ENCODE results near the gene LRRC31.

Gene LRRC31

DNA sequence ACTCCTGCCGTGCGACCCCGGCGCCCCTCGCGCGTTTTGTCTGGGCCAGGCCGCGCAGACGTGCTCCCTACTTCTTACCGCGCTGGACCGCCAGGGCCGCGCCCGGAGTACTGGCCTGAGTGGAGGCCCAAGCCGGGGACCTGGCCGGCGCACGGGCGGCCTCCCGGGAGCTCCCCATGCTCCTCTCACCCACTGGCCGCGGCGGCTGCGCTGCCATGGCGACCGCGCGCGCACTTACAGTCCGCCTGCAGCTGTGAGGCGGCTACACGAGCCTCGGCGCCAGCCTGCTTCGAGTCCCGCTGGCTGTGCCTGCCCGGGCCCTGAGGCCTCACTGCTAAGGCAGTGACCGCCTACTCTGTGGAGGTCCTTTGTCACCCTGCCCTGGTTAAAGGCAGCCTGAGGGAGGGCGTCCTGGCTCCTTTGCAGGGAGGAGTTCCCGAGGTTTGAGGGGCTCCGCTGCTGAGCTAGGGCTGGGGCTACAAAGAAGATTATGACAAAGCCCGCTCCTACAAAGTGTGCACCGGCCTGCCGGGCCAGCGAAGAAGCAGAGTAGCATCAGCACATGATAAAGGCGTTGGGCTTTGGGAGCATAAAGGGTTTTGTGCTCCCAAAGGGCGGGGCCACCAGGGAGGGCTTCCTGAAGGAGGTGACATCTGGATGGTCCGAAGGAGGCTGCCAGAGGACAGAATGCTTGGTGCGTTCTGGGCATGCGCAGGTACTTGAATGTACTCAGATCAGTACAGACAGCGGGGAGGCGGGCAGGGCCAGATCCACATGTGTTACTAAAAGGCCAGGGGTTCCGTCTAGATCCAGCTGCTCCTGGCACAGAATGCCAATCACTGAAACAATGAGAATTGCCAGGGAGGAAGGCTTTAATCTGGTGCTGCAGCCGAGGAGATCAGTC is 57.2 kb downstream of the LRRC31 start, which contains the start of the genes LRRC34 and LRRIQ4:
Gene LRRC34, minus strand, starts transcription at position 573 of the 904 bp plus-strand sequence. Its CDS starts 356 bp downstream, at position 217.
Gene LRRIQ4, plus strand, starts transcription at position 539 of the 904 bp plus-strand sequence. CDS start 9,052 bp downstream, outside the sequence.
- H3K27me3 ChIP-seq (ENCODE audit: low read depth, low read length) = no peaks in the 10 kb centered on the region
- H3K4me1 ChIP-seq (ENCODE audit: control insufficient read depth in 1 of 2, insufficient read depth in 2 of 2, low read length in 2 of 2) = peaks cover 0 to 20% of the 10 kb centered on the region in 2 donors
- H3K9me3 ChIP-seq (ENCODE audit: control insufficient read depth in 1 of 2, low read length in 2 of 2) = peaks cover 0 to 5% of the 10 kb centered on the region in 2 donors
- H3K36me3 ChIP-seq (ENCODE audit: control insufficient read depth in 1 of 2, insufficient read depth in 2 of 2, low read length in 2 of 2) = no peaks in the 10 kb centered on the region
- peak within 1 kb of the TSS; percentile 66 to 86 for H3K4me3 ChIP-seq (ENCODE audit: low read depth in 1 of 2, low read length in 2 of 2)
- peak within 1 kb of the TSS; percentile 19 for H3K27ac ChIP-seq (ENCODE audit: low read length)

DNA sequence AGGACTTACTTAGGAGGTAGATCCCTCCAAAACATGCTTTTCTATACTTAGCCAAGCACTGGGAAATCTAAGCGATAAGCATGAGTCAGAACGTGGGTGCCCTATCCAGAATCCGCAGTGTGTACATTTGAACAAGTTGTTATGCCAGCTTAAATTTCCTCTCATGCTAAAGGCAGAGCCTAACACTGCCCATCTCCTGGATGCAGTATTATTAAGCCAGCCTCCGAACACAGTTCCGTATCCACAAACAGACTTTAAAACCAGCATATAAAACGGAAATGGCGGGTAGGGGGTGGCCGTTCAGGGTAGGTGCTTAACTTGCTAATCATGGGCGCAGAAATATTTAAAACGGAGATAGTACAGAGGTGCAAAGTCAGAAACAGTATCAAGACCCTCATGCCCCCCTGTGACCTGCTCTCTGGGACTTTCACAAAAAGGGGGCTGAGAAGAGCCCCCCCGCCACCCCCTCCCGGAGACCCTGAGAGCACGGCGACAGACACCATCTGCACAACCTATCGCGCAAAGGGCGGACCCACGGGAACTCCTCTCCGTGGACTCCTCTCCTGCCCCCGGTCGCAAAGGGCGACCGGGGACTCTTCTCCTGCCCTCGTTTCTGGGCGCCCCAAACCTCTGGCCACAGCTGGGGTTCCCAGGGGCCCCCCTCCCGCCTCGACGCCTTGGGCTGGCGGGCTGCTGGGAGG is 58.0 kb downstream of the LRRC31 start:
- Histone ChIP-seq H3K36me3 (ENCODE audit: control insufficient read depth in 1 of 2, insufficient read depth in 2 of 2, low read length in 2 of 2) (no peaks in the 10 kb centered on the region), H3K4me3 (ENCODE audit: low read depth in 1 of 2, low read length in 2 of 2) (peak overlapping the region; percentile 66 to 86), H3K27me3 (ENCODE audit: low read depth, low read length) (no peaks in the 10 kb centered on the region), H3K9me3 (ENCODE audit: control insufficient read depth in 1 of 2, low read length in 2 of 2) (peaks cover 0 to 5% of the 10 kb centered on the region in 2 donors), H3K27ac (ENCODE audit: low read length) (peak overlapping the region; percentile 19), H3K4me1 (ENCODE audit: control insufficient read depth in 1 of 2, insufficient read depth in 2 of 2, low read length in 2 of 2) (peaks cover 0 to 20% of the 10 kb centered on the region in 2 donors)

DNA sequence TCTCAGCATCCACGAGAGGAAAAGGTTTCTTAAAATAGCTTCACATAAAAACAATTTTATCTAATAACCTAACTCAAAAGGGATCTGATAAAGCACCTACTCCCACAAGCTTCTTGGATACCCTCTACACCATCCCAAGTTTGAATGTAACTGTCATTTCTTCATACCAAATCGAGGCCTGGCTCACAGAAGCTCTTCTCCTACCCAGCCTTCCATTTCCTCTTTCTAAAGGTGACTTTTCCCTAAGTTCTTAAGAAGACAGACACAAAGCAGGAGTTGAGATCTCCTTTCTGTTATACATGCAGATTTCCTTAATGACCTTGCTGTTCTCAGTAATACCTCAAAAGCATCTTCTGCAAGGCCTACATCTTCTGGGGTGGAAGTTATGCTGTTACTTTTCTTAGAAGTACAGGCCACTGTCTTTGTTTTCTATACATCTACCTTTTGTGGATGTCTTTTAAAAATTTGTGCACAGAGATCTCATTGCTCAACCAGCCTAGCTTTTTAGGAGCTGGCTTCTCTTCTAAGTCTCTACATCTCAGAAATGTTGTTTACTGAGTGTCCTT is 60.4 kb downstream of the LRRC31 start:
- Histone ChIP-seq H3K9me3 (ENCODE audit: control insufficient read depth in 1 of 2, low read length in 2 of 2) (no peaks in the 10 kb centered on the region), H3K4me1 (ENCODE audit: control insufficient read depth in 1 of 2, insufficient read depth in 2 of 2, low read length in 2 of 2) (peaks cover 0 to 20% of the 10 kb centered on the region in 2 donors), H3K27ac (ENCODE audit: low read length) (no peak overlapping the region)

DNA sequence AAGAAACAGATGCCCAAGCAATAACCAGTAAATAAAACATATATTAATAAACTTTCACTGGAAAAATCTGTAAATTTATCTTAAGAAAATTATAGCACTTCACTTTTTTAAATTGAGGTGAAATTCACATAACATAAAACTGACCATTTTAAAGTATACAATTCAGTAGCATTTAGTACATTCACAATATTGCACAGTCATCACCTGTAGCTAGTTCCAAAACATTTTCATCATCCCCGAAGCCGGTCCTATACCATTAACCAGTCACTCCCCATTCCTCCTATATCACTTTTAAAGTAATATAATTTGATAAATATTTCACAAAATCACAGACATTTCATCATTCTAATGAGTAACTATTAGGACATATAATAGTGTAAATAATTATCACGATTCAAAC is 65.1 kb downstream of the LRRC31 start:
- Histone ChIP-seq H3K9me3 (ENCODE audit: control insufficient read depth in 1 of 2, low read length in 2 of 2) (no peaks in the 10 kb centered on the region), H3K4me1 (ENCODE audit: control insufficient read depth in 1 of 2, insufficient read depth in 2 of 2, low read length in 2 of 2) (no peaks in the 10 kb centered on the region), H3K4me3 (ENCODE audit: low read depth in 1 of 2, low read length in 2 of 2) (no peak overlapping the region), H3K36me3 (ENCODE audit: control insufficient read depth in 1 of 2, insufficient read depth in 2 of 2, low read length in 2 of 2) (peaks cover 0 to 3% of the 10 kb centered on the region in 2 donors), H3K27me3 (ENCODE audit: low read depth, low read length) (no peaks in the 10 kb centered on the region), H3K27ac (ENCODE audit: low read length) (no peak overlapping the region)

More for the DNA sequence above, 60.4 kb downstream of the LRRC31 start:
- Histone ChIP-seq H3K27me3 (ENCODE audit: low read depth, low read length) (no peaks in the 10 kb centered on the region), H3K4me3 (ENCODE audit: low read depth in 1 of 2, low read length in 2 of 2) (no peak overlapping the region), H3K36me3 (ENCODE audit: control insufficient read depth in 1 of 2, insufficient read depth in 2 of 2, low read length in 2 of 2) (no peaks in the 10 kb centered on the region)

DNA sequence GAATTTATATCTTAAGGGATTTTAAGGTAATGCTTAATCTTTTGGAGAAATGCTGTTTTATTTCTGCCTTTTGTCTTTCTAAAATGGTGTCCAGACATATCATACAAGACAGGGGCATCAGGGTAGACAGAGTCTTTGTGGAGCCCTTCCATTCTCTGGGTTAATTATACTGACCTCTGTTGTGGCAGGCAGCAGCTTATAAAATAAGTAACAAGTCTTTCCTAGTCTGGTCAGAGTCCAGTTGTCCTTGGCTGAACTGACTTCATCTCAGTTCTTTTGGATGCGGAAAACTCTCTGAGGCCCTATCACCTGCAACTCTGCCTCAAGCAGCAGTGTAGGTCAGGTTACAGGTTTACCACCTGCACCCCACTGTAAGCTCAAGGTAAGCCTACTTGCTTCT is 77.4 kb downstream of the LRRC31 start:
- Histone ChIP-seq H3K4me1 (ENCODE audit: control insufficient read depth in 1 of 2, insufficient read depth in 2 of 2, low read length in 2 of 2) (no peaks in the 10 kb centered on the region), H3K27ac (ENCODE audit: low read length) (no peak overlapping the region), H3K27me3 (ENCODE audit: low read depth, low read length) (no peaks in the 10 kb centered on the region), H3K4me3 (ENCODE audit: low read depth in 1 of 2, low read length in 2 of 2) (no peak overlapping the region), H3K9me3 (ENCODE audit: control insufficient read depth in 1 of 2, low read length in 2 of 2) (no peaks in the 10 kb centered on the region), H3K36me3 (ENCODE audit: control insufficient read depth in 1 of 2, insufficient read depth in 2 of 2, low read length in 2 of 2) (peaks cover 7 to 10% of the 10 kb centered on the region in 2 donors)

DNA sequence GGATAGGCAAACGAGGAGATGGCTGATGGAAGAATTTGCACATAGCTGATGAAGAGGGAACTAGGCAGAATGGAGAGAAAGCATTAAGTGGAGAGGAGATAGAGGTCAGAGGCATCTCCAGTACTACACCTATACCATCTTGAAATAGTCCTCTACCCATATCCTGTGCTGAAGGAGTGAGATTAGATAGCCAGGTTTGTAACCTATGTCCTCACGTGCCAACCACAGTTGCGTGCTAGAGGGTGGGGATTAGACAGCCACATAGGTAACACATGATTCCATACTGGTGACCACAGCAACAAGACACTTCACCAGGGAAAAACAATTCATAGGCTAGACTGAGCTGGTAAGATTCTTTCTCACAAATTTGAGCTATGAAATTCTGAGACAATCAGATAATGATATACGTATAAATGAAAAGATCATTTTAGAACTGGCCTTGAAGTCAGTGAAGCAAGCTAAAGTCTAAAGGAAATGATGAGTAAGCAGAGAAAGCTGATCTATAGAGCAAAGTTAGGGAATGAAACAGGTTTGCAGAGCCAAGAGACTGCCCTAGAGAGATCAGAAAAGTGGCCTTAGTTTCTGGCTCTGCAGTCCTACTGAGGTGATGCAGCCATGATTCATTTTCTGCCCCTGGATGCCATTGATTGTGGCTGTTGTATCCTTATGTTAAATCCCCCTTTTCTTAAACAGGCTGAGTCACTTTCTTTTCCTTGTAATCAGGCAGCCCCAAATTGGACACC is 78.9 kb downstream of the LRRC31 start:
- no peak overlapping the region for H3K27ac ChIP-seq (ENCODE audit: low read length)
- no peaks in the 10 kb centered on the region for H3K4me1 ChIP-seq (ENCODE audit: control insufficient read depth in 1 of 2, insufficient read depth in 2 of 2, low read length in 2 of 2)
- H3K36me3 ChIP-seq (ENCODE audit: control insufficient read depth in 1 of 2, insufficient read depth in 2 of 2, low read length in 2 of 2) = peaks cover 19 to 23% of the 10 kb centered on the region in 2 donors
- H3K27me3 ChIP-seq (ENCODE audit: low read depth, low read length) = no peaks in the 10 kb centered on the region
- H3K4me3 ChIP-seq (ENCODE audit: low read depth in 1 of 2, low read length in 2 of 2) = no peak overlapping the region
- no peaks in the 10 kb centered on the region for H3K9me3 ChIP-seq (ENCODE audit: control insufficient read depth in 1 of 2, low read length in 2 of 2)

DNA sequence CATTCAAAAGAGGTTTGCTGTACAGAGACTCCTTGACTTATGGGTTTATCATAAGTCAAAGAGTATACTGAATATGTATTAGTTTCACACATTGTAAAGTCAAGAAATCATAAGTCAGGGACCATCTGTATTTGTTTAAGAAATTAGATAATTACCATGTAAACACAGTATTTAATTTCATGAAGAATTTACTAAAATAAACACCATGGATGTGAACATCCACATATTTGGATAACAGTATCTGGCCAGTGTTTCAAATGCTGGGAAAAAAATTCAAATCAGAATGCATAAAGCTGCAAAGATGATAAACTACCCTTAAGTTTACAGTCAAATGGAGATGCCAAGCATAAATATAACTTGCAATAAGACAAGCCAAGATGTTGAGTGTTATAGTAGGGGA is 79.5 kb downstream of the LRRC31 start:
- H3K4me3 ChIP-seq (ENCODE audit: low read depth in 1 of 2, low read length in 2 of 2) = no peak overlapping the region
- no peaks in the 10 kb centered on the region for H3K9me3 ChIP-seq (ENCODE audit: control insufficient read depth in 1 of 2, low read length in 2 of 2)
- no peaks in the 10 kb centered on the region for H3K27me3 ChIP-seq (ENCODE audit: low read depth, low read length)
- H3K27ac ChIP-seq (ENCODE audit: low read length) = no peak overlapping the region
- peaks cover 23 to 24% of the 10 kb centered on the region in 2 donors for H3K36me3 ChIP-seq (ENCODE audit: control insufficient read depth in 1 of 2, insufficient read depth in 2 of 2, low read length in 2 of 2)
- no peaks in the 10 kb centered on the region for H3K4me1 ChIP-seq (ENCODE audit: control insufficient read depth in 1 of 2, insufficient read depth in 2 of 2, low read length in 2 of 2)

Measured in muscle layer of duodenum (tissue), 2 donors.